Posterior cingulate gyrus (tissue), 11 donors: ENCODE data around the gene GLIS2.

Source experiments
- DNase-seq, 10 donors: peaks; one replicate each; pipeline versions ENCODE4 v3.0.0 to v3.0.0-alpha.2; 2020 to 2021; ENCODE audit warnings: mixed read lengths in 3 of 10
- intact Hi-C: fragments of 100-400 bp; cut with DNase I; formaldehyde crosslinking; loops from one replicate; pipeline ENCODE4 v1.15.1; 2023

Gene GLIS2

GRCh38 chr16:4315186-4316107 is at the start of gene GLIS2:
TSS of gene GLIS2 (plus strand) at chr16:4316067. CDS start at chr16:4332281, 16,214 bp downstream.
- intact Hi-C loops: no loop called here
- DNase-seq: peak in 1 of 10 donors; percentile 92

GRCh38 chr16:4266372-4266771 is 49.5 kb upstream of the GLIS2 start:
- intact Hi-C loops: no loop called here
- no peak for DNase-seq

DNA sequence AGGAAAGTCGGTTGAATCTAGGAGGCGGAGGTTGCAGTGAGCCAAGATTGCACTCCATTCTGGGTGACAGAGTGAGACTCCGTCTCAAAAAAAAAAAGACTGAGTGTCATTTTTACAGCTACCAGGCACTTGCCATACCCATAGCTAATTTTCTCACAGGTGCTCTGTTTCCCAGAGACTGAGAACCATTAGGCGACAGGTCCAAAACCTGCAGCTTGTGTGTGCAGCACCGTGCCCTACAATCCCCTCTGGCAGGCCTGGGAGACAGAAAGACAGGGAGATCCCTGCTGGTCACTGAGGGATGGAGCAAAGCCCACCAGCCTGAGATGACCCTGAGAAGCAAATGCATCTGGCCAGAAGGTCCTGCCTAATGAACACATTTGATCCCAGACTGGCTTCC is 45.8 kb upstream of the GLIS2 start:
- intact Hi-C loops: loop anchor here (5.0 kb wide), 2 partner anchors 57 to 132 kb away; no protein-coding TSS in a partner anchor

DNA sequence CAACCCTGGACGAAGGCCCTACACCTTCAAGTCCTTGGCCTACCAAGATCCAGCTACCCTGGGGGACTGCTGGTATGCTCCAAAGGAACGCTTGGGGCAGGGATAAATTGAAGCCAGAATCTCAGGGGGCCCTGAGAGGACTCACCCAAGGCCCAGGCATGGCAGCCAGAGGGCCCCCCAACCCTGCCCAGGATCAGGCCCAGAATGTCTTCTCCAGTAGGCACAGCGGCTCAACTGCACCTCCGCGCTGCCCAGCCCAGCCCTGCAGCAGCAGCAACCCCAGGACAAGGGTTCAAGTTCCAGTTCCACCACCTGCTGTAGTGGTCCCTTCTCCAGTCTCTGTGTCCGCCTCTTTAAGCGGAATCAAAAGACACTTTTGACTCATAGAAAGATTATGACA is 45.3 kb upstream of the GLIS2 start:
- intact Hi-C loops: loop anchor here (5.0 kb wide), 2 partner anchors 57 to 132 kb away; no protein-coding TSS in a partner anchor
- DNase-seq: no peak

More for the DNA sequence above, 45.8 kb upstream of the GLIS2 start:
- DNase-seq: no peak

- peak; percentile 90 to 99 (median 96) for DNase-seq
- intact Hi-C loops: loop anchor here (2.0 to 5.0 kb wide), 3 partner anchors 19 to 131 kb away; no protein-coding TSS in a partner anchor
Observed at GRCh38 chr16:4271176-4272113, 44.4 kb upstream of the GLIS2 start.

DNA sequence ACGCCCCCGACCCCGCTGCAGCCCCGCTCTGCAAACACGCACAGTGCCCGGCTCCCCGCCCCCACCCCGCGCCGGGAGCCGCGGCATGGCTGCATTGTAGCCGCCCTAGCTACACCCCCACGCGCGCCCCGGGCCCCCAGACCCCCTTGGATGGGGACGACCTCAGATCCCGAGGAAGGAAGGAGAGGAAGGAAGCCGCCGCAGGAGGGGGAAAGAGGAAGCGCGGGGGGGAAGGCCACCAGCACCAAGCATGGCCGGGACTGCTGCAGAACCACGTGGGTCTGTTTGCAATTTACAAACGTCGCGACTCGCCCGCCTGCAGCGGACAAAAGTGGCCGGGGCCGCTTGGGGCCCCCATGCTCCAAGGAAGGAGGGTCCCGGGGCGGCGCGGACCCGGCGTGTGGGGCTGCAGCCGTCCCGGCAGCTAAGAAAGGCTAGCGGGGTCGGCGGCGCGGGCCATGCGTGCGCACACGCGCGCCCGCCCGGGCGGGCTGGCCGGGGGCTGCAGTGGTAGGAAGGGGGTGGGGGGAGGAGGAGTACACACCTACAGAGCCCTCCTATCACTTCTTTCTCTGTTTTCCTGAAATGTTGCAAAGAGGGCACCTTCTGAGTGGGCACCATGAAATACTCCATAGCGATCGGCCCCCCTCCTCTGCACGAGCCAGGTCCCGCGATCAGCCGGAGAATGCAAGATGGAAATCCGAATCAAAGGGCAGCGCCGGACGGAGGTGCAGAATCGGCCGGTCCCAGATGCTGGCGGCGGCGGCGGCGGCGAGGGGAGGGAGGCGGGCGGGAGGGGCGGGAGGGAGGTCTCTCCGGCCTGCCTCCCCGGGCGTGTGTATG is 43.5 kb upstream of the GLIS2 start:
- peak; percentile 35 to 95 (median 58) for DNase-seq
- intact Hi-C loops: loop anchor here (2.0 to 5.0 kb wide), 3 partner anchors 20 to 130 kb away; no protein-coding TSS in a partner anchor

DNA sequence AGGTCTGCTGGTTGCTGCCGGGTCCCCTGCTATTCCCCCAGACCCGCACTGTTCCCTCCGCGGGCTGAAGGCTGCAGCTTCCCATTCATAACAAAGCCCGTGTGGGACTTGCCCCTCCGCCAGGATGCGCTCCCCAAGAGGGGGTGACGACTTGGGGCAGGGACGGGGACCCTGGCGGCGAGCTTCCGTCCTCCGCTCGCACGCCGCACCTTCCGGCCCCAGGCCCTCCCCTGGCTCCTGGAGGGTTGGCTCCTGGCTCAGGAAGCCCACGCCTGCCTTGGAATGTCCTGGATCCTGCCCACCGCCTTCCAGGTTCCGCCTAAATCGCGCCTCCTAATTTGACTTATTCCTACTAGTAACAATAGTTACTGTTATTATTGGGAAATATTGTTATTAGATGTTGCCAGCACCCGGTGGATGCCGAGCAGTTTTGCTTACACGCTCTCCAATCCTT is 42.0 kb upstream of the GLIS2 start:
- intact Hi-C loops: loop anchor here (2.0 to 5.0 kb wide), 3 partner anchors 21 to 128 kb away; no protein-coding TSS in a partner anchor
- peak in 2 of 10 donors; percentile 14 to 16 for DNase-seq

DNA sequence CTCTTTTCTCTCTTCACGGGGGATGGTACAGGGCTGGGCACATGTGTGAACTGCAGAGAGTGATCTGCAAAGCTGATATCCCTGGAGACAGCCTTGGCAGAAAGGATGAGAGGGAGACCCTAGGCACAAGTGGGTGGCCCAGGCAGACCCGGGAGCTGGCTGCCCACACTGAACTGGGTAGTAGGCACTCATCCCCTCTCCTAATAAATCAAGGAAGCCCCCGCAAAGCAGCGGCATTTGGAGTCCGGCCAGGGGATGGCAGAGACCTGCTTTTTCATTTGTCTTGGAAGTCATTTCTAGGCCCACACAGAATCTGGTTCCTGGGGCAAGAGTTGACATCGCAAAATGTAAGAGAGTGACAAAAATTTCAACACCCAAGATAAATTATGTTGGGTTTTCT is 40.0 kb upstream of the GLIS2 start:
- DNase-seq: no peak
- intact Hi-C loops: no loop called here

DNA sequence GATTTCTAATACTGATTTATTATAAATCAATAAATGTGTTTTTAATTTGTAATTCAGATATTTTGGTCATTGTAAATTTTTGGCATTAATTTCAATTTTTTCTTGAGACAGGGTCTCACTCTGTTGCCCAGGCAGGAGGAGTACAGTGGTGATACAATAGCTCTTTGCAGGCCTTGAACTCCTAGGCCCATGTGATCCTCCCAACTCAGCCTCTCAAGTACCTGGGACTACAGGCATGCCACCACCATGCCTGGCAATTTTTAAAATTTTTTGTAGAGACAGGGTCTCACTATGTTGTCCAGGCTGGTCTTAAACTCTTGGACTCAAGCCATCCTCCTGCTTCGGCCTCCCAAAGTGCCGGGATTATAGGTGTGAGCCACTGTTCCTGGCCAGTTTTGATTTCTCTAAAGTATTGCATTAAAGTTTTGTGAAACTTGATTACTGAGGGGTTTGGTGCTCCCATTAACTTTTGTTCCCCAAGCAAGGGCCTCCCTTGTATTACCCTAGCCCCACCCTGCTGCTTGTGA is 37.8 kb upstream of the GLIS2 start:
- intact Hi-C loops: no loop called here
- DNase-seq: no peak

GRCh38 chr16:4280625-4281024 is 35.2 kb upstream of the GLIS2 start:
- no peak for DNase-seq
- intact Hi-C loops: no loop called here

DNA sequence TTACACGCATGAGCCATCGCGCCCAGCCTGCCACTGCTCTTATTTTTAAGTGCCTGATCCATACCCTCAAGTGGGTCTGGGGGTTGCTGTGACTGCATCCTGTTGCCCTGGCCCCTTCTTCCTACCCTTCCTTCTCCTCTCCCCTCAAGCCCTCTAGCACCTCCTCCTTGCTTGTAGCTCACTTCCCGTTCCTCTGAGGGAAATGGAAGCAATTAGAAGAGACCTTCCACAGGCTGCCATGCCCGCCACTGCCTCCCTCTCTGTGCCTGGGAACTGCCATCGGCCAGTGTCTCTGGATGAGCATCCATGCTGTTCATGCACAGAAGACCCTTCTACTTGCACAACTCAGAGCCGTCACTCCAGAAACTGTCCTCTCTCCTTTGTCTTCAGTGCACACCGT is 32.4 kb upstream of the GLIS2 start:
- DNase-seq: no peak

GRCh38 chr16:4283939-4284338 is 31.9 kb upstream of the GLIS2 start:
- DNase-seq: no peak
- intact Hi-C loops: no loop called here

More for the DNA sequence above, 32.4 kb upstream of the GLIS2 start:
- intact Hi-C loops: no loop called here

GRCh38 chr16:4285167-4285566 is 30.7 kb upstream of the GLIS2 start:
- DNase-seq: no peak
- intact Hi-C loops: no loop called here

DNA sequence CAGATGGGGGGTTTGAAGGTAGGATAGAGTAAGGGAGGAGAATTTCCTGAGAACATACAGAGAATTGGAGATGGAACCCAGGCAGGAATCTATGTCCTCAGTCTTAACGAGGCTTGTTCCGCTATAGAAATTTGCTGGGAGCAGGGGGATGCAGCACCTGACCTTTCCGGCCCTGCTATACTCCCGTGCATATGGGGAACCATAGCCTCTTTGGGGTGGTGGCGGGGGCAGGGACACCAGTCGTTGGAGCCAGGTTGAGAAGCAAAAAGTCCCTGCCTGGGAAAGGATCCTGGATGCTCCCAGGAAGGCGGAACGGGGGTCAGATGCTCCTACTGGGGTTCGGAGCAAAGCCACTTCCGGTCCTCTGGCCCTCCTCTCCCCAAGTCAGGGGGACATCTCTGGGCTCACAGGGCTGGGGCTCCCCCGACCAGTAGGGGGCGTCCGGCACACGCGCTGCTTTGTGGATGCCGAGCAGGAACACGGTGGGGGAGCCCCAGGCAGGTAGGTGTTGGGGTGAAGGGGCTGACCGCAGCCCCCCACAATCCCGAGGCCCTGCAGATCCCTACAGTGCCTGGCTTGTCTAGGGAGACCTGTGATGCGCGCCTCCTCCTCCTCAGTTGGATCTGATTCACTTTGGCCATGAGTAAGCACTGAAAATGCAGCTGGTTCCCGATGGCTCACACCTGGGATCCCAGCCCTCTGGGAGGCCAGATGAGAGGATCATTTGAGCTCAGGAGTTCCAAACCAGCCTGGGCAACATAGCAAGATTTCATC is 27.5 kb upstream of the GLIS2 start:
- DNase-seq: peak; percentile 40 to 95 (median 78)

GRCh38 chr16:4290236-4290830 is 25.5 kb upstream of the GLIS2 start:
- DNase-seq: no peak
- intact Hi-C loops: no loop called here

More for the DNA sequence above, 27.5 kb upstream of the GLIS2 start:
- intact Hi-C loops: loop anchor here (1.0 kb wide), 1 partner anchor 42 kb away; no protein-coding TSS in a partner anchor

DNA sequence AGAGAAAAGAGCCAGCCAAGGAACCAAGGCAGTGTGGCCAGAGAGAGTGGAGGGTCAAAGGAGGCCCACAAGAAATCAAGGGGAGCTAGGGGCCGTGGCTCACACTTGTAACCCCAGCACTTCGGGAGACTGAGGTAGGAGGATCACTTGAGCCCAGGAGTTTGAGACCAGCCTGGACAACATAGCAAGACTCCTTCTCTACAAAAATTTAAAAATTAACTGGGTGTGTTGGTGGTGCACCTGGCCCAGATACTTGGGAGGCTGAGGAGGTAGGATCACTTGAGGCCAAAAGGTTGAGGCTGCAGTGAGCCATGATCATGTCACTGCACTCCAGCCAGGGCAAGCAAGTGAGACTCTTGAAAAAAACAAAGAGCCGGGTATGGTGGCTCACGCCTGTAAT is 24.2 kb upstream of the GLIS2 start:
- DNase-seq: no peak

DNA sequence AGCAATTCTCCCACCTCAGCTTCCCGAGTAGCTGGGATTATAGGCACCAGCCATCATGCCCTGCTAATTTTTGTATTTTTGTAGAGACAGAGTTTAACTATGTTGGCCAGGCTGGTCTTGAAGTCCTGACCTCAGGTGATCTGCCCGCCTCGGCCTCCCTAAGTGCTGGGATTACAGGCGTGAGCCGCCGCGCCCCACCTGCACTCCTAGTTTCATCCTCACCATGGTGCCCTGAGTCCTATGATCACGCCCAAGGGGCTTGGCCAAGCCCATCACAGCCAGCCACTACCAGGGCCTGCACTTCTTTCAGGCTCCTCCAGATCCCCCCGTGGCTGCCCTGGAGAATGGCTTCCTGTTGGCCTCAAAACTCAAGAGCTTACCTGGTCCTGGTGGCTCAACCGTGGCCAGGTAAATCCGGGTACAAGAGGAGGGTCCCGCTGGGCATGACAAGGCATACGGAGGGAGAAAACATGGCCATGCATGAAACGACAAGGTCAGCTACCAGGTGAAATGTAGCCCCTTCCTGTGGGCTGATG is 22.6 kb upstream of the GLIS2 start:
- DNase-seq: no peak
- intact Hi-C loops: no loop called here

More for the DNA sequence above, 24.2 kb upstream of the GLIS2 start:
- intact Hi-C loops: no loop called here
